GM19025 (cell line): ENCODE measurements around the gene CHD6.

Source experiments
- ATAC-seq: cut with Tn5 transposase; IDR thresholded peaks from one replicate; pipeline ENCODE4 v1.9.1; 2021; ENCODE audit warnings: mild to moderate bottlenecking, low read depth, moderate library complexity; ENCODE audit not compliant: unreplicated experiment

Gene CHD6

GRCh38 chr20:41587523-41587922, 30.7 kb downstream of the CHD6 start:
- no peak for ATAC-seq

GRCh38 chr20:41586772-41587171, 31.4 kb downstream of the CHD6 start:
- ATAC-seq, result no peak

GRCh38 chr20:41580350-41580749, 37.8 kb downstream of the CHD6 start:
- no peak for ATAC-seq

GRCh38 chr20:41577129-41578009, 40.8 kb downstream of the CHD6 start:
- ATAC-seq, result no peak

GRCh38 chr20:41575412-41575811, 42.8 kb downstream of the CHD6 start:
- no peak for ATAC-seq

GRCh38 chr20:41574802-41575389, 43.3 kb downstream of the CHD6 start:
- ATAC-seq, result no peak

GRCh38 chr20:41573955-41574354, 44.2 kb downstream of the CHD6 start:
- no peak for ATAC-seq

GRCh38 chr20:41572010-41572572, 46.1 kb downstream of the CHD6 start:
- ATAC-seq, result no peak

- no peak for ATAC-seq
Observed at GRCh38 chr20:41571006-41571405, 47.2 kb downstream of the CHD6 start.

- ATAC-seq, result no peak
Observed at GRCh38 chr20:41570557-41570956, 47.6 kb downstream of the CHD6 start.

GRCh38 chr20:41567615-41568014, 50.6 kb downstream of the CHD6 start:
- no peak for ATAC-seq

- ATAC-seq, result no peak
Observed at GRCh38 chr20:41566896-41567527, 51.2 kb downstream of the CHD6 start.

- ATAC-seq, result no peak
Observed at GRCh38 chr20:41563087-41563486, 55.1 kb downstream of the CHD6 start.

GRCh38 chr20:41560970-41561369, 57.2 kb downstream of the CHD6 start:
- no peak for ATAC-seq

- ATAC-seq, result no peak
Observed at GRCh38 chr20:41559658-41560057, 58.5 kb downstream of the CHD6 start.

GRCh38 chr20:41553142-41553879, 64.9 kb downstream of the CHD6 start:
- no peak for ATAC-seq

- no peak for ATAC-seq
Observed at GRCh38 chr20:41552295-41553068, 65.7 kb downstream of the CHD6 start.

GRCh38 chr20:41551011-41551705, 67.0 kb downstream of the CHD6 start:
- ATAC-seq, result no peak

- no peak for ATAC-seq
Observed at GRCh38 chr20:41547221-41547620, 71.0 kb downstream of the CHD6 start.
